Keratinocyte (primary cell): ENCODE results near the gene CTF1. TPM values are rescaled to one million over a fixed set of nuclear protein-coding genes. Genes with fewer than 3 reads are reported as not detected.

Experiments used
- DNase-seq: peaks from one replicate; pipeline ENCODE4 v3.0.0-alpha.2; 2011; ENCODE audit warnings: low read depth, missing footprints, low spot score
- FAIRE-seq: peaks from 2 replicates; lab custom pipeline; 2011; peaks lifted over from hg19 to GRCh38; lab: Jason Lieb, UNC
- H2AFZ ChIP-seq: 2 replicates; pipeline ENCODE4 v1.6.0; 2012; ENCODE audit warnings: low read length, control low read depth, inconsistent platforms; ENCODE audit not compliant: control insufficient read depth
- H3K27ac ChIP-seq: 2 replicates; pipeline ENCODE4 v1.5.1; 2011; ENCODE audit warnings: low read length; ENCODE audit not compliant: control insufficient read depth, insufficient read depth
- H3K27me3 ChIP-seq: 3 replicates; pipeline ENCODE4 v1.6.0; 2011; ENCODE audit warnings: low read length; ENCODE audit not compliant: control insufficient read depth, insufficient read depth; ENCODE audit errors: extremely low read depth
- H3K36me3 ChIP-seq, 2 experiments: 2 replicates in 1 of 2; 3 replicates in 1 of 2; pipeline ENCODE4 v1.5.1; 2011; ENCODE audit warnings: low read length in 2 of 2, mild to moderate bottlenecking in 1 of 2; ENCODE audit not compliant: control insufficient read depth in 2 of 2, insufficient read depth in 2 of 2; ENCODE audit errors: extremely low read depth in 1 of 2
- H3K4me1 ChIP-seq: 3 replicates; pipeline ENCODE4 v1.5.1; 2011; ENCODE audit warnings: low read length; ENCODE audit not compliant: control insufficient read depth, insufficient read depth; ENCODE audit errors: extremely low read depth
- H3K4me2 ChIP-seq: 3 replicates; pipeline ENCODE4 v1.6.0; 2011; ENCODE audit warnings: low read depth, low read length; ENCODE audit not compliant: control insufficient read depth, insufficient read depth; ENCODE audit errors: extremely low read depth
- H3K4me3 ChIP-seq, 3 experiments: fragments of 200-600 bp in 1 of 3; sonication (generic) in 1 of 3; 2 replicates in 2 of 3; 3 replicates in 1 of 3; pipeline ENCODE4 v1.5.1; 2011 to 2016; ENCODE audit warnings: low read length in 3 of 3, mild to moderate bottlenecking in 3 of 3, control low read depth in 2 of 3, inconsistent platforms in 1 of 3, low read depth in 1 of 3, mixed read lengths in 1 of 3, mixed run types in 1 of 3, moderate library complexity in 1 of 3; ENCODE audit not compliant: control insufficient read depth in 2 of 3, insufficient read depth in 2 of 3; ENCODE audit errors: extremely low read depth in 1 of 3
- H3K79me2 ChIP-seq: 2 replicates; pipeline ENCODE4 v1.6.0; 2012; ENCODE audit warnings: low read length; ENCODE audit not compliant: control insufficient read depth, insufficient read depth
- H3K9ac ChIP-seq: 3 replicates; pipeline ENCODE4 v1.6.0; 2011; ENCODE audit warnings: low read length; ENCODE audit not compliant: control insufficient read depth, insufficient read depth; ENCODE audit errors: extremely low read depth
- H3K9me1 ChIP-seq: 3 replicates; pipeline ENCODE4 v1.6.0; 2011; ENCODE audit warnings: low read length; ENCODE audit not compliant: control insufficient read depth, insufficient read depth; ENCODE audit errors: extremely low read depth
- H3K9me3 ChIP-seq: 2 replicates; pipeline ENCODE4 v1.5.1; 2012; ENCODE audit warnings: low read depth, low read length; ENCODE audit not compliant: control insufficient read depth
- H4K20me1 ChIP-seq: 3 replicates; pipeline ENCODE4 v1.6.0; 2011; ENCODE audit warnings: low read length; ENCODE audit not compliant: control insufficient read depth, insufficient read depth; ENCODE audit errors: extremely low read depth
- CTCF ChIP-seq, 3 experiments: IDR thresholded peaks in 1 of 3; conservative IDR thresholded peaks in 1 of 3; optimal IDR thresholded peaks in 1 of 3; 2 replicates in 2 of 3; 3 replicates in 1 of 3; pipeline versions ENCODE3 to v1.5.1; 2011; ENCODE audit warnings: low read length in 3 of 3, mild to moderate bottlenecking in 3 of 3, moderate library complexity in 2 of 3, control low read depth in 1 of 3, inconsistent platforms in 1 of 3; ENCODE audit not compliant: insufficient read depth in 2 of 3; ENCODE audit errors: extremely low read depth in 1 of 3
- EZH2 ChIP-seq: IDR thresholded peaks from one replicate; pipeline ENCODE4 v1.6.1; 2012; ENCODE audit warnings: inconsistent platforms, mild to moderate bottlenecking, low read length, moderate library complexity
- dilution Hi-C: fragments of 300-500 bp; cut with MboI; formaldehyde crosslinking; loops from one replicate; pipeline ENCODE4 v1.7.0; 2020; ENCODE audit warnings: low sequenced_read_pairs; ENCODE audit not compliant: extremely low pct_ligation_motif_present
- polyA minus RNA-seq, 3 experiments: library from RNA; depleted of rRNA, polyadenylated mRNA; stranded (reverse); fragments of >200 nt; gene quantifications; 1 replicate in 1 of 3; 2 replicates in 1 of 3; 3 replicates in 1 of 3; pipeline ENCODE4 v1.2.3, GENCODE V29; 2011
- polyA plus RNA-seq, 5 experiments: library from polyadenylated mRNA; depleted of rRNA in 3 of 5; stranded (reverse) in 3 of 5; stranded (forward) in 1 of 5; unstranded in 1 of 5; fragments of >200 nt; gene quantifications; 1 replicate in 1 of 5; 2 replicates in 3 of 5; 3 replicates in 1 of 5; pipeline versions ENCODE4 v1.2.1 to v1.2.3, GENCODE V29; 2011 to 2012; ENCODE audit warnings: missing spikeins in 2 of 5, low read depth in 1 of 5, low replicate concordance in 1 of 5

The CTF1 gene
- polyA plus RNA-seq (2.1 to 3.2 TPM (median 2.6 TPM) in 3 replicates), polyA minus RNA-seq (2.7 to 4.2 TPM (median 2.7 TPM) in 3 replicates)
- 0.27 TPM for polyA plus RNA-seq (2011; ENCODE audit: low read depth)
- polyA plus RNA-seq (2011; cell fraction: cytosol; rRNA removed), result 3.6 and 5.4 TPM in 2 replicates
- polyA plus RNA-seq (2011; cell fraction: nucleus; rRNA removed), result 4.5 and 5.8 TPM in 2 replicates
- 1.3 and 2.6 TPM in 2 replicates for polyA plus RNA-seq (2012; ENCODE audit: low replicate concordance)
- polyA minus RNA-seq (2011; cell fraction: cytosol; rRNA and poly(A)+ RNA removed), result 2.7 TPM
- 0.53 and 1.6 TPM in 2 replicates for polyA minus RNA-seq (2011; cell fraction: nucleus; rRNA and poly(A)+ RNA removed)

DNA sequence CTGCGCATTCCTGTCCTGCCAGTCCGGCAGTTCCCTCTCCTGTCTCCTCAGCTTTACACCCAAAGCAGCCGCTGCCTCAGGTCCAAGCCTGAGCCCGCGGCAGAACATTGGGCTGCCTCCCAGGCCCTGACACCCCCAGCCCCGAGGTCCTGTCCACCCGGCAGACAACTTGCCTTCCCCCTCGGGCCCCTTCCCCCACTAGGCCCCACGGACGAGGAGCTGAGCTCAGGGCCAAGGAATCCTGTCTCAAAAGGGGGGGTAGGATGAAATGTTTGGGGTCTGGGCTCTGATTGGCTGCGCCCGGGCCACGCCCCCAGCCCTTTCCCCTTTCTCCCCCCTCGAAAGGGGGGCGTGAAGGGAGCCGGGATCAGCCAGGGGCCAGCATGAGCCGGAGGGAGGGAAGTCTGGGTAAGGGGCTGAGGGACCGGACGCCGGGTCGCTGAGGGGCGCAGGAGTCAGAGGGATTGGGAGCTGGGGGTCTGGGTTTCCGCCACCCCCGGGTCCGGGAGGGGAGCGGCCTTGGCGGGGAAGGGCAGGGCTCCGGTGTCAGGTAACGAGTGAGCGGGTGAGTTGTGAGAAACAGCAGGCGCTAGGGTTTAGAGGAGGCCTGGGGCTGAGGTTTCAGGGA is at the start of gene CTF1:
Gene CTF1, plus strand, starts transcription at position 354 of the 628 bp plus-strand sequence. Its CDS starts 30 bp downstream, at position 384.
- peak; percentile 72 for DNase-seq
- Histone ChIP-seq H3K79me2 (peaks cover 10% of the 10 kb centered on the region), H4K20me1 (no peaks in the 10 kb centered on the region), H3K27me3 (no peaks in the 10 kb centered on the region), H3K9me3 (no peaks in the 10 kb centered on the region), H3K4me3 (peak within 1 kb of the TSS; percentile 49 to 81 (median 77)), H3K4me1 (peaks cover 35% of the 10 kb centered on the region), H3K4me2 (peak within 1 kb of the TSS; percentile 89), H3K27ac (peak within 1 kb of the TSS; percentile 93), H3K9me1 (peaks cover 2% of the 10 kb centered on the region), H3K9ac (peak within 1 kb of the TSS; percentile 88), H2AFZ (peak within 1 kb of the TSS; percentile 59), H3K36me3 (peaks cover 6% of the 10 kb centered on the region in 2 experiments)
- FAIRE-seq, result no peak
- TF ChIP-seq CTCF (optimal IDR thresholded peaks at IDR 0.05 in 1 of 3, IDR thresholded peaks at IDR 0.05 in 1 of 3, conservative IDR thresholded peaks at IDR 0.05 in 1 of 3; ENCODE audit: extremely low read depth in 1 of 3, insufficient read depth in 2 of 3, low read length in 3 of 3), result no peak
- no peak for TF ChIP-seq EZH2
- dilution Hi-C loops, result loop anchor here (25.0 kb wide), 1 partner anchor 109 kb away; the partner anchor contains the start of gene ZNF629

- no peaks in the 10 kb centered on the region for H3K9me3 ChIP-seq
- no peaks in the 10 kb centered on the region for H3K36me3 ChIP-seq
- FAIRE-seq (no peak), DNase-seq (no peak)
- no peak overlapping the region for H3K4me2 ChIP-seq
- H3K4me3 ChIP-seq, result no peak overlapping the region
- H4K20me1 ChIP-seq, result no peaks in the 10 kb centered on the region
- dilution Hi-C loops, result no loop called here
- no peak overlapping the region for H3K9ac ChIP-seq
- H3K27me3 ChIP-seq, result no peaks in the 10 kb centered on the region
- H3K9me1 ChIP-seq, result no peaks in the 10 kb centered on the region
- no peak overlapping the region for H2AFZ ChIP-seq
- H3K27ac ChIP-seq, result no peak overlapping the region
- TF ChIP-seq CTCF (optimal IDR thresholded peaks at IDR 0.05 in 1 of 3, IDR thresholded peaks at IDR 0.05 in 1 of 3, conservative IDR thresholded peaks at IDR 0.05 in 1 of 3; ENCODE audit: extremely low read depth in 1 of 3, insufficient read depth in 2 of 3, low read length in 3 of 3), result no peak
- no peak for TF ChIP-seq EZH2
- no peaks in the 10 kb centered on the region for H3K79me2 ChIP-seq
- H3K4me1 ChIP-seq, result peaks cover 7% of the 10 kb centered on the region
Measured at GRCh38 chr16:30846649-30847402, 49.6 kb upstream of the CTF1 start.
